WERI-Rb-1 (cell line): ENCODE results near the gene ORC4.
"Not testable (repeated sequence)": the region's sequence is repeated elsewhere in the genome, so short reads cannot be mapped to it uniquely, and the experiment has no call there.

Experiments
- DNase-seq: peaks from one replicate; pipeline ENCODE4 v3.0.0-alpha.2; 2020
- H3K27ac ChIP-seq: fragments of 250-450 bp; sonication (Bioruptor Pico); 2 replicates; pipeline ENCODE4 v1.5.1; 2020; ENCODE audit warnings: mild to moderate bottlenecking, moderate library complexity
- H3K27me3 ChIP-seq: fragments of 250-450 bp; sonication (Bioruptor Pico); 2 replicates; pipeline ENCODE4 v1.5.1; 2021; ENCODE audit warnings: mild to moderate bottlenecking, low read depth, moderate library complexity; ENCODE audit not compliant: insufficient read depth, severe bottlenecking
- H3K36me3 ChIP-seq: fragments of 250-450 bp; sonication (Bioruptor Pico); 2 replicates; pipeline ENCODE4 v1.5.1; 2020; ENCODE audit warnings: mild to moderate bottlenecking, moderate library complexity
- H3K4me3 ChIP-seq: 2 replicates; pipeline ENCODE4 v1.5.1; 2011; ENCODE audit warnings: low read depth, mild to moderate bottlenecking, control low read depth, low read length
- H3K9me3 ChIP-seq: fragments of 250-450 bp; sonication (Bioruptor Pico); 2 replicates; pipeline ENCODE4 v1.5.1; 2021; ENCODE audit warnings: mild to moderate bottlenecking, moderate library complexity; ENCODE audit not compliant: severe bottlenecking
- CTCF ChIP-seq: IDR thresholded peaks from 2 replicates; pipeline ENCODE4 v1.5.1; 2011; ENCODE audit warnings: low read depth, mild to moderate bottlenecking, control low read depth, inconsistent platforms, low read length

The ORC4 gene

GRCh38 chr2:147999126-147999525, 21.4 kb downstream of the ORC4 start:
- Histone ChIP-seq H3K27me3 (no peaks in the 10 kb centered on the region), H3K4me3 (no peak overlapping the region), H3K9me3 (no peaks in the 10 kb centered on the region), H3K27ac (peak overlapping the region; percentile 31), H3K36me3 (no peaks in the 10 kb centered on the region)
- TF ChIP-seq CTCF, result no peak
- no peak for DNase-seq

- no peaks in the 10 kb centered on the region for H3K9me3 ChIP-seq
- no peak for TF ChIP-seq CTCF
- H3K4me3 ChIP-seq, result no peak overlapping the region
- peak overlapping the region; percentile 31; the same call in 1 of the 2 replicates for H3K27ac ChIP-seq
- H3K27me3 ChIP-seq, result no peaks in the 10 kb centered on the region
- DNase-seq, result no peak
- H3K36me3 ChIP-seq, result no peaks in the 10 kb centered on the region
Observed at GRCh38 chr2:147998203-147998602, 22.3 kb downstream of the ORC4 start.

- H3K27me3 ChIP-seq, result no peaks in the 10 kb centered on the region
- no peaks in the 10 kb centered on the region for H3K36me3 ChIP-seq
- no peak for TF ChIP-seq CTCF
- no peak overlapping the region for H3K27ac ChIP-seq
- H3K9me3 ChIP-seq, result no peaks in the 10 kb centered on the region
- no peak for DNase-seq
- no peak overlapping the region for H3K4me3 ChIP-seq
Observed at GRCh38 chr2:147996828-147997227, 23.7 kb downstream of the ORC4 start.

- H3K27ac ChIP-seq, DNase-seq, H3K9me3 ChIP-seq, H3K27me3 ChIP-seq, H3K36me3 ChIP-seq, H3K4me3 ChIP-seq: not testable (repeated sequence)
Observed at GRCh38 chr2:147994965-147995364, 25.6 kb downstream of the ORC4 start.

GRCh38 chr2:147989809-147990403, 30.6 kb downstream of the ORC4 start:
- Histone ChIP-seq H3K36me3 (no peaks in the 10 kb centered on the region), H3K27me3 (no peaks in the 10 kb centered on the region), H3K9me3 (no peaks in the 10 kb centered on the region), H3K4me3 (no peak overlapping the region), H3K27ac (no peak overlapping the region)
- TF ChIP-seq CTCF, result peak; percentile 19; the same call in 1 of the 2 replicates
- no peak for DNase-seq

GRCh38 chr2:147989102-147989501, 31.4 kb downstream of the ORC4 start:
- Histone ChIP-seq H3K27me3 (no peaks in the 10 kb centered on the region), H3K36me3 (no peaks in the 10 kb centered on the region), H3K9me3 (no peaks in the 10 kb centered on the region), H3K27ac (no peak overlapping the region), H3K4me3 (no peak overlapping the region)
- no peak for TF ChIP-seq CTCF
- DNase-seq, result no peak
